ENCODE data around the gene C9orf85.

GRCh38 chr9:71962328-71962727 is 50.9 kb downstream of the C9orf85 start:
- TF ChIP-seq YY1 (IDR thresholded peaks at IDR 0.05; ENCODE audit: insufficient read depth, insufficient read length), result no peak
- TF ChIP-seq ZNF274 (IDR thresholded peaks at IDR 0.05; ENCODE audit: low read depth, low read length), result no peak
